GM21529 (cell line): ENCODE measurements around the gene CDC42SE1.

ENCODE experiments used
- ATAC-seq: cut with Tn5 transposase; IDR thresholded peaks from one replicate; pipeline ENCODE4 v1.9.1; 2021; ENCODE audit not compliant: unreplicated experiment

Gene CDC42SE1

GRCh38 chr1:151009674-151010345 lies 49.6 kb downstream of the CDC42SE1 start:
- ATAC-seq: no peak

GRCh38 chr1:151009206-151009587 lies 50.2 kb downstream of the CDC42SE1 start:
- ATAC-seq: no peak

DNA sequence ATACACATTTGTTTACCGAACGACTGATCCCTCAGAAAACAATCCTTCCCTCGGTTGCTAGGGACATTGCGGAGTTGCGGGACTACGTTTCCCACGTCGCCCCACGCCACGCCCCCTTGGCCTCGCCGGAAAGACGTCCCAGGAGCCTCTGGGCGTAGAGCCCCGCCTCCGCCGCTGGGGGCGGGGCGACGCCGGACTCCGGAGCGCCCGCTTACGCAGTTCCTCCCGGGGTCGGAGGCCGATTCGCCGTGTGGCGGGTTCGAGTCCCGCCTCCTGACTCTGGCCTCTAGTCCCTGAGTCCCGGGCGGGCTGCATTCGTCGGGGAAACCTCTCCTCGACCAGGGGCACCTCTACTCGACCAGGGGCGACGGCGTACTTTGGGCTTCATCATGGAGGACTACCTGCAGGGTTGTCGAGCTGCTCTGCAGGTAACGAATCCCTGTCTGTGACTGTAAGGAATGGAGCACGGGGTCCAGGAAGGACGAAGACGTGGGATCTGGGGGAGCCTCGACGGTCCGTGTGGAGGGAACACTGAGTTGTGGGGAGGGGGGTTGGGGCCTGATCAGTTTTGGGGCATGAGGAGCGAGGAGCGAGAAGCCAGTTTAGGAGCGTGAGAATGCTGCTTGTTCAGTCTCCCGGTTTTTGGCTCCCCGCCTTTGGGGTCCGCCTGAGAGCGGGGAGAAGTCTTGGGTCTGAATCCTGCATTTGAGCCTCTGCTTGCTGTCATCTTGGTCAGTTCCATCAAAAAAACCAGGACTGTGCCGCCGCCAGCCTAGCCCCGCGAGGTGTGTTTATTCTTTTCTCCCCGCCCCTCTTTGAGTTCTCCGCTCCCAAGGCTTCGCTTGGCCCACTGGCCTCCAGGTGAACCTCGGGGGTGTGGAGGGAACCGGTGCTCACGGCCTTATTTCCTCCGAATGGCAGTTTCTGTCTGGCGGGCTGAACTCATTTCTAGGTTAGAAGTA lies 50.9 kb downstream of the CDC42SE1 start, which contains the start of gene PRUNE1:
TSS of gene PRUNE1 (plus strand) at position 206 of the 962 bp plus-strand sequence. CDS start at position 390, 184 bp downstream.
- ATAC-seq: peak; percentile 66

GRCh38 chr1:151007853-151008243 lies 51.6 kb downstream of the CDC42SE1 start:
- ATAC-seq: no peak

GRCh38 chr1:151006327-151007052 lies 52.9 kb downstream of the CDC42SE1 start, which contains the start of gene MINDY1:
TSS of gene MINDY1 (minus strand) at chr1:151006902. CDS start at chr1:151002617, 4,285 bp downstream.
- no peak for ATAC-seq

DNA sequence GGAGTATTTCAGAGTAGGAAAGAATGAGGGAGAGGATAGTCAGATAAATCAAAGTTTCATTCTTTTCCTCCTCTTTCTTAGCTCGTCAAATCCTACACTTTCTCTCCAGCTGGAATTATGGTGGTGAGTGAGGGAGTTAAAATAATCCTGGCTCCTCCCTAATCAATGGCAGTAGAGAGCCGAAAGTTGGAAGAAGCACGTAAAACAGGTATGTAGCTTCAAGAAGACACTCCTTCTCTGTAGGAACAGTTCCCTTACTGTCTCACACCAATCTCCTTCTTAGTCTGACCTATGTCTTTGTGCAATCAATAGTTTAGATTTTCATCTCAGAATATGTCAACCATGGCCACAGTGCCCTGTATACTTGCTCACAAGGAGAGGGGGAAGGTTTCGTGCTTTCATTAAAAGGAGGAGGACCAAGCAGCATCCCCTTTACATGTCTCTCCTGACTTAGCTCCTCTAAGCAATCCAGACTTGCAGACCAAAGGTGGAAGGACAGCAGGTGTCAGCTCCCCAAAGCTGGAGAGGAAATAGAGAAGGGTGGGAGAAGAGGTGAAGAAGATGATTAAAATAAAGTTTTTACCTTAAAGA lies 53.6 kb downstream of the CDC42SE1 start:
- ATAC-seq: no peak

GRCh38 chr1:151003180-151003579 lies 56.2 kb downstream of the CDC42SE1 start:
- ATAC-seq: no peak

DNA sequence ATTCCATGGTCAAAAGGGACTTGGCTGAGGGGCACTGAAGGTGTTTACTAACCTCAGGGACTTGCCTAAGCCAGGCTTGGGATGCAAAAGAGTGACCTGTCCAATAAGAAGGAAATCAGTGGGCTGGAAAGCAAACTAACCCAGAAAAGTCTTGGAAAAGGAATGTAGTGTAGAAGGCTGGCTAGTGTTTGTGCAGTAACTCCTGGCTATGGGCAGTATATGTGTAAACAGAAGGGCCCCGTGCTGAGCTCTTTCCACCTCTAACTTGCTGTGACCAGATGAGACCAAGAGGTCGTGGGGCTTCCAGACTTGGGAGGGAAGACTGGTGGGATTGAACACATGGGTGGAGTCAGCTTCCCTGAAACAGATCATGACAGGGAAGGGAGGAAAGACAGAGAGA lies 56.8 kb downstream of the CDC42SE1 start:
- no peak for ATAC-seq

DNA sequence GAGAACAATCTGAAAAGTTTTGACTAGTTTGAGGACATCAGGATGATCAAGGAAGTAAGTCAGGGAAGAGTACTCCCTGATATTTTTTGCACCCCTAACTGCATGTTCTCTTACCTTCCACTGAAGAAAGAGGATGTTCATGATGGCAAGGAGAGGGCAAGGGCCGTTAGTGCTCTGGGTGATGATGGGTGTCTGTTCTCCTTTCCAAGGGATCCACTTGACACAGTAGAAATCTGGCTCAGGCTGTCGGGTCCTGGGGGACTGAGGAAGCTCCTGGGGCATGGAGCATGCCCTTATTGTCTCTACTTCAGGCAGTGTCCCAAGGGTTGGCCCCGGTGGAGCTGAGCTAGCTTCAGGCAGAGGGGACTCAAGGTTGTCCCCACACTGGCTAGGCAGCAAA lies 57.4 kb downstream of the CDC42SE1 start:
- ATAC-seq: no peak

- ATAC-seq: no peak
These were observed 57.8 kb downstream of the CDC42SE1 start for GRCh38 chr1:151001602-151002001.
